ENCODE data around the gene ZBTB24. TPM values are rescaled to one million over a fixed set of nuclear protein-coding genes. Genes with fewer than 3 reads are reported as not detected.

Gene ZBTB24
- total RNA-seq: 1 to 10 TPM; 3.7 to 4.5 TPM

- Histone ChIP-seq H3K4me1 (peaks cover 0 to 48% of the 10 kb centered on the region in 2 donors), H3K27me3 (no peaks in the 10 kb centered on the region), H3K9me3 (no peaks in the 10 kb centered on the region), H3K27ac (peak within 1 kb of the TSS; percentile 73 to 88), H3K4me3 (peak within 1 kb of the TSS; percentile 80 to 100), H3K36me3 (peaks cover 4% of the 10 kb centered on the region)
- peak in 1 of 2 donors; percentile 27 for TF ChIP-seq CTCF (IDR thresholded peaks at IDR 0.05)
- peak; percentile 86 for DNase-seq (ENCODE audit: low spot score)
These were observed at the start of gene ZBTB24 for GRCh38 chr6:109482905-109483734. ZBTB24 (minus strand) TSS chr6:109483219; CDS start chr6:109482026, 1,193 bp downstream.

DNA sequence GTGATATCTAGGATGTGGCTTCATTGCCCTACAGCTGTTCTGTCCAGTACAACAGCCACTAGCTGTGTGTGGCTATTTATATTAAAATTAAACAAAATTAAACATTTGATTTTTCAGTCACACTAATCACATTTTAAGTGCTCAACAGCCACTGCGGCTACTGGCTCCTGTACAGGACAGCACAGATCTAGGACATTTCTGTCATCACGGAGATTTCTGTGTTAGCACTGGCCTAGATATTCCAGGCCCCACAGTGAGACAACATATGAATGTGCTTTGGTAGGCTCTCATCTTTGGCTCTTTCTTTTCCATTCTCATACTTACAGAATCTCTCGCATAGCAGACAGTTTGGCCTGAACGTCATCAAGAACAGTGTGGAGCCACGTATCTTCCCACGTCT is 48.4 kb upstream of the ZBTB24 start:
- Histone ChIP-seq H3K27ac (no peak overlapping the region), H3K4me3 (no peak overlapping the region), H3K9me3 (no peaks in the 10 kb centered on the region), H3K4me1 (no peaks in the 10 kb centered on the region), H3K36me3 (no peaks in the 10 kb centered on the region), H3K27me3 (no peaks in the 10 kb centered on the region)
- no peak for DNase-seq (ENCODE audit: low spot score)
- TF ChIP-seq CTCF (IDR thresholded peaks at IDR 0.05): no peak

- Histone ChIP-seq H3K27me3 (no peaks in the 10 kb centered on the region), H3K4me1 (no peaks in the 10 kb centered on the region), H3K4me3 (no peak overlapping the region), H3K27ac (no peak overlapping the region), H3K36me3 (no peaks in the 10 kb centered on the region), H3K9me3 (peaks cover 0 to 9% of the 10 kb centered on the region in 2 donors)
- TF ChIP-seq CTCF (IDR thresholded peaks at IDR 0.05): no peak
- no peak for DNase-seq (ENCODE audit: low spot score)
These were observed 45.0 kb upstream of the ZBTB24 start for GRCh38 chr6:109527989-109528388.

DNA sequence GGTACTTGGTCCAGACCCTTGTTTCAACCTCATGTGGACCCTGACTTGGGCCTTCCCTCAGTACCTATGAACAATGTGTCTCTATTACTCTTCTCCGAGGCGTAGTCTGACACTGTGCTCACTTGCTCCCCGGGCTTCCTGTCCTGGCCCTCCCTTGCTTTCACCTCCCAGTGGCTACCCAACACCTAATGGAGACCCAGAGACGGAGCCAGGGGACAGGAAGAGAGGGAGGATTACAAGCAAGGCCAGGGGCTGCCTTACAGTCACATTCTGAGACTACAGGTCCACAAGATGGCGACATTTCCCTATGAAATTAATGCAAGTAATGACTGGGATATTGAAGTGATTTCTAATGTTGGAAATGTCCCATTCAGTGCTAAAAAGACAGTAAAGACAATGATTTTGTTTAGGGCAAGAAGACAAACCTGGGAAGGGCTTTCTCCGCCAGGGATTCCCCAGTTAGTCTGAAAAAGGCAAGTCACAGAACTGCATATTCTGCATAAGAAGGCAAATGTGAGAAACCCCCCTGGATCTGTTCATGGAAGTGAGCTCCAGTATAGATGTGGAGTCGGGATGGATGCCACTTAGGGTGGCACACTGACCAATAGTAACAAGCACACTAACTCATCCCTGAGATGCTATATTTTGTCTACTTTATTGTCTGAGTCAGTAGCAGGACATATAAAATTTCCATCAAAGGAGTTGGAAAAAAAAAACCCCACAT is 44.0 kb upstream of the ZBTB24 start:
- H3K4me3 ChIP-seq: no peak overlapping the region
- DNase-seq (ENCODE audit: low spot score): no peak
- peaks cover 0 to 9% of the 10 kb centered on the region in 2 donors for H3K9me3 ChIP-seq
- no peaks in the 10 kb centered on the region for H3K36me3 ChIP-seq
- H3K4me1 ChIP-seq: no peaks in the 10 kb centered on the region
- H3K27me3 ChIP-seq: no peaks in the 10 kb centered on the region
- peak; percentile 28 to 65 for TF ChIP-seq CTCF (IDR thresholded peaks at IDR 0.05)
- no peak overlapping the region for H3K27ac ChIP-seq

GRCh38 chr6:109524129-109524528 is 41.1 kb upstream of the ZBTB24 start:
- no peak for DNase-seq (ENCODE audit: low spot score)
- Histone ChIP-seq H3K27me3 (no peaks in the 10 kb centered on the region), H3K4me1 (no peaks in the 10 kb centered on the region), H3K27ac (no peak overlapping the region), H3K9me3 (peaks cover 0 to 9% of the 10 kb centered on the region in 2 donors), H3K4me3 (no peak overlapping the region), H3K36me3 (no peaks in the 10 kb centered on the region)
- TF ChIP-seq CTCF (IDR thresholded peaks at IDR 0.05): no peak
